ENCODE results near the gene ZIM2. TPM values are rescaled to one million over a fixed set of nuclear protein-coding genes. Genes with fewer than 3 reads are reported as not detected.

ZIM2 gene
- total RNA-seq, 1 experiment from 2014 or later, result not detected

GRCh38 chr19:56827708-56828107 is 12.8 kb downstream of the ZIM2 start:
- no peaks in the 10 kb centered on the region for H3K36me3 ChIP-seq
- no peaks in the 10 kb centered on the region for H3K27me3 ChIP-seq
- H3K4me3 ChIP-seq, result no peak overlapping the region
- DNase-seq, result no peak
- H3K9me3 ChIP-seq, result 0 out of 2 replicates have a peak, but pooled peaks cover 5% of the 10 kb centered on the region

DNA sequence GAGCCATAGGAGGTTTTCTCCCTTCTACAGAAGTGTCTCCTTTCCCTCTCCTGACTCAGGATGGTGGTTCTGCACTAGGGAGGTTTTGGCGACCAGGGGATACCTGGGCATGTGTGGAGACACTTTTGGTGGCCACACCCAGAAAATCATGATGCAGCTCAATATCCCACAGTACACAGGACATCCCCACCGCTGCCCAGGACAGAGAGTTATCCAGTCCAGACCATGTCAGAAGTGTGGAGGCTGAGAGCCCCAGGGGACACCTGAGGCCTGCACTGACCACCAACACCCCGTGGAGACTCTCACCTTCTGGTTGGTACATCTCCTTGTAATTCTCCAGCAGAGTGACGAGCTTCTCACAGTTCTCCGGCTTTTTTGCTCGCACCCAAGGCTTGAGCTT is 16.6 kb downstream of the ZIM2 start:
- no peak for DNase-seq
- no peak overlapping the region for H3K4me3 ChIP-seq
- no peaks in the 10 kb centered on the region for H3K27me3 ChIP-seq
- no peaks in the 10 kb centered on the region for H3K36me3 ChIP-seq
- H3K9me3 ChIP-seq, result peaks cover 7% of the 10 kb centered on the region; the same call in 1 of the 2 replicates

DNA sequence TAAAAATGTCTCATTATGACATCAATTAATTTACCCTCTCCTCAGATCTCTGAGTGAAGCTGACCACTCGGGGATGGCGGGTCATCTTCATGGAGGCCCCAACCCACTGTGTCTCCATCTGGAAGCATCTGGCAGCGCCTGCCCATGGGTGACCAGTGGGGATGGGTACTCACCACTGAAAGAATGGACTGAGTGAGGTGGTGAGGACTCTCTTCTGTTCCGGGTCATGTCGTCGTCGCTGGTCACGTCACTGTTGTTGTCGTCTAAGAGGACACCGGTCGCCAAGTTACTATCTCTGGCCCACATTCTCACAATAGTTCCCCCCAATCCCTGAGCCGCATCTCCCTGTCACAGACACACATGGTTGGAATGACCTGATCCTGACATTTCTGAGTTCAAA is 17.1 kb downstream of the ZIM2 start:
- Histone ChIP-seq H3K27me3 (no peaks in the 10 kb centered on the region), H3K9me3 (peaks cover 5% of the 10 kb centered on the region; the same call in 1 of the 2 replicates), H3K36me3 (no peaks in the 10 kb centered on the region), H3K4me3 (no peak overlapping the region)
- DNase-seq, result no peak

GRCh38 chr19:56822755-56823154 is 17.8 kb downstream of the ZIM2 start:
- H3K4me3 ChIP-seq, result no peak overlapping the region
- no peak for DNase-seq

DNA sequence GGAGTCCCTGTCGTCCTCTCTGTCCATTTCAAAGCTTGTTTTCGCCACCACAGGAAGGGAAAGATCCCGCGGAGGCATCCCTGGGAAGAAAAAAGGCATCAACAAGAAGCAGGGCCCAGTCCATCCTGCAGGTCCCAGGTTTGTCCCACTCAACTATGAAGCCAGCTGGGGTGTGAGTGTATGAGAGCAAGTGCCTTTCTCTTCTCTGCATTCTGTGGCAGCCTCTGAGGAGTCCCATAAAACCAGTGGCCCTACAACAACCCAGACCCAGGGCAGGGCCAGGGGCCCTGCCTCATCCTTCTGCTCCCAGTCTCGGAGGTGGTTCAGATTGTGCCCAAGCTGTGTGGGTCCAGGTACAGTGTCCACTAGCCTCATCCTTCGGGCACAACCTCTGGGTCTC is 18.9 kb downstream of the ZIM2 start:
- H3K36me3 ChIP-seq, result no peaks in the 10 kb centered on the region
- H3K9me3 ChIP-seq, result peaks cover 5% of the 10 kb centered on the region; the same call in 1 of the 2 replicates
- H3K27me3 ChIP-seq, result no peaks in the 10 kb centered on the region

More at GRCh38 chr19:56822755-56823154, 17.8 kb downstream of the ZIM2 start:
- peaks cover 5% of the 10 kb centered on the region; the same call in 1 of the 2 replicates for H3K9me3 ChIP-seq
- H3K36me3 ChIP-seq, result no peaks in the 10 kb centered on the region
- H3K27me3 ChIP-seq, result no peaks in the 10 kb centered on the region

GRCh38 chr19:56821209-56821608 is 19.3 kb downstream of the ZIM2 start:
- H3K27me3 ChIP-seq, result no peaks in the 10 kb centered on the region
- no peak overlapping the region for H3K4me3 ChIP-seq
- DNase-seq, result no peak
- no peaks in the 10 kb centered on the region for H3K36me3 ChIP-seq
- peaks cover 2% of the 10 kb centered on the region; the same call in 1 of the 2 replicates for H3K9me3 ChIP-seq

More for the DNA sequence above, 18.9 kb downstream of the ZIM2 start:
- no peak overlapping the region for H3K4me3 ChIP-seq
- DNase-seq, result no peak

GRCh38 chr19:56819166-56819565 is 21.4 kb downstream of the ZIM2 start:
- Histone ChIP-seq H3K4me3 (no peak overlapping the region), H3K27me3 (no peaks in the 10 kb centered on the region), H3K9me3 (peaks cover 2% of the 10 kb centered on the region; the same call in 1 of the 2 replicates), H3K36me3 (no peaks in the 10 kb centered on the region)
- no peak for DNase-seq

- DNase-seq, result no peak
- no peak overlapping the region for H3K4me3 ChIP-seq
- no peaks in the 10 kb centered on the region for H3K9me3 ChIP-seq
- H3K27me3 ChIP-seq, result no peaks in the 10 kb centered on the region
- no peaks in the 10 kb centered on the region for H3K36me3 ChIP-seq
Observed at GRCh38 chr19:56814656-56815055, 25.9 kb downstream of the ZIM2 start.

DNA sequence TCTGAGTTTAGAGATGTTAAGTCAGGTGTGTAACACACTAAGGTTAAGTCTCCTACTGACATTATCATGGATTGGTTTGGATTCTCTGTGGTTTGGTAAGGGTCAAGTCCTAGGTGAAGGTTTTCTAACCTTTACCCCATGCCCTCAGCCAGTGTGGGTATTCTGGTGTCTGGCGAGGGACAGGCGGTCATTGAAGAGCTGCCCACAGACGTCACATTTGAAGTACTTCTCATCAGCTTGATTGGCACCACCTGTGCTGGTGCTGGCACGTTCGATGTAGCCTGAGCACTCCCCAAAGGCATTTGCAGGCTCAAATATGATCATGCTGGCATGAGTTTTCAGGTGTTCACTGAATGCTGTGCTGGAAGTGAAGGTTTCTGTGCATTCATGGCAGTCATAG is 27.0 kb downstream of the ZIM2 start:
- H3K9me3 ChIP-seq, result no peaks in the 10 kb centered on the region
- no peak for DNase-seq
- no peaks in the 10 kb centered on the region for H3K27me3 ChIP-seq
- H3K4me3 ChIP-seq, result no peak overlapping the region
- H3K36me3 ChIP-seq, result no peaks in the 10 kb centered on the region

- no peak overlapping the region for H3K4me3 ChIP-seq
- H3K27me3 ChIP-seq, result no peaks in the 10 kb centered on the region
- no peak for DNase-seq
- H3K9me3 ChIP-seq, result no peaks in the 10 kb centered on the region
- no peaks in the 10 kb centered on the region for H3K36me3 ChIP-seq
Observed at GRCh38 chr19:56811480-56811879, 29.0 kb downstream of the ZIM2 start.

DNA sequence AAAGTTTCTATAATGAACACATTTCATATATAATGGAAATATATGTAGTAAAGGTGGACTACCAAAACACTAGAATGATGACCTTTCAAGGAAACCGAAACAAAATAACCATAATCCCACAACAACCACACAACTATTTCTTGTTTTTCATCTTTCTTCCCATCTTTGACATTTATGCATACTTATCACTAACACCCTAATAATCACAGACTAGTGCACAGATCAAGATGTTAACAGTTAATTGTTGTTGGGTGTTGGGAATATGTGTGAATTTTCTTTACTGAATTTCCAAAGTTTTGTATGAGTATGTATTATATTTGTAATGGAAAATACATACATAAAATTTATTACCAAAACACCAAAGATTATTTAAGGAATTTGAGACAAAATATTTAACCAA is 30.3 kb downstream of the ZIM2 start:
- no peak overlapping the region for H3K4me3 ChIP-seq
- no peak for DNase-seq
- no peaks in the 10 kb centered on the region for H3K27me3 ChIP-seq
- no peaks in the 10 kb centered on the region for H3K36me3 ChIP-seq
- 0 out of 2 replicates have a peak, but pooled peaks cover 6% of the 10 kb centered on the region for H3K9me3 ChIP-seq

- Histone ChIP-seq H3K9me3 (0 out of 2 replicates have a peak, but pooled peaks cover 6% of the 10 kb centered on the region), H3K36me3 (no peaks in the 10 kb centered on the region), H3K27me3 (no peaks in the 10 kb centered on the region), H3K4me3 (no peak overlapping the region)
- no peak for DNase-seq
Observed at GRCh38 chr19:56808717-56809392, 31.7 kb downstream of the ZIM2 start.

DNA sequence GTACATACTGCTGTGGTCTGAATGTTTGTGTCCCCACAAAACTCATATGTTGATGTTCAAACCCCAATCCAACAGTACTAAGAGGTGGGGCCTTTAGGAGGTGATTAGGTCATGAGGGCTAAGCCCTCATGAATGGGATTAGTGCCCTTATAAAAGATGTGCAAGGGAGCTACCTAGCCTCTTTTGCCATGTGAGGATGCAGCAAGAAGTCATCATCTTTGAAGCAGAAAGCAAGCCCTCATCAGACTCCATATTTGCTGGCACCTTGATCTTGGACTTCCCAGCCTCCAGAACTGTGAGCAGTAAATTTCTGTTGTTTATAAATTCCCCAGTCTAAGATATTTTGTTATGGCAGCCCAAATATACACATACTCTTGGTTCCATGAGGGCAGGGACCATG is 33.9 kb downstream of the ZIM2 start:
- H3K36me3 ChIP-seq, result no peaks in the 10 kb centered on the region
- 0 out of 2 replicates have a peak, but pooled peaks cover 6% of the 10 kb centered on the region for H3K9me3 ChIP-seq
- no peak overlapping the region for H3K4me3 ChIP-seq
- DNase-seq, result no peak
- no peaks in the 10 kb centered on the region for H3K27me3 ChIP-seq

DNA sequence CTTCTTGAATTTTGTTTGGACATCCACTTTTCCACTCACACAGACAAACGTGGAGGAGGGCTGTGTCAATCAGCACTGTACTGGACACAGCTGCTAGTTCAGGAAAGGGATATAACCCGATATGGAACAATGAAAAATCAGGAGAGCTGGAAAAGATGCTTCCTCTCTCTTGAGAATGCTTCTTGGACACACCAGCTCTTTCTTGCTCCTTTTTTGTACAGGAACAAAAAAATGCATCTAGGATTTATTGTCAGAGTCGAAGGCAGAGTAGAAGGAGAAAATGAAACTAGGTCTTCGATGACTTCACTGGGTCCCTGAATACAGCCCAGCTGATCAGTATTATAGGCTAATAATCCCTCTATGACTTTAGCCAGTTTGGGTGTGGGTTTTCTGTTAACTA is 62.2 kb downstream of the ZIM2 start:
- Histone ChIP-seq H3K27me3 (no peaks in the 10 kb centered on the region), H3K9me3 (no peaks in the 10 kb centered on the region), H3K36me3 (no peaks in the 10 kb centered on the region), H3K4me3 (no peak overlapping the region)
- DNase-seq, result no peak

GRCh38 chr19:56769650-56770049 is 70.9 kb downstream of the ZIM2 start:
- peaks cover 4% of the 10 kb centered on the region; the same call in 1 of the 2 replicates for H3K9me3 ChIP-seq
- no peak overlapping the region for H3K4me3 ChIP-seq
- DNase-seq, result no peak
- no peaks in the 10 kb centered on the region for H3K36me3 ChIP-seq
- no peaks in the 10 kb centered on the region for H3K27me3 ChIP-seq

- no peak for DNase-seq
- H3K27me3 ChIP-seq, result no peaks in the 10 kb centered on the region
- H3K36me3 ChIP-seq, result no peaks in the 10 kb centered on the region
- H3K9me3 ChIP-seq, result peaks cover 8% of the 10 kb centered on the region
- no peak overlapping the region for H3K4me3 ChIP-seq
Observed at GRCh38 chr19:56765137-56765536, 75.4 kb downstream of the ZIM2 start.

DNA sequence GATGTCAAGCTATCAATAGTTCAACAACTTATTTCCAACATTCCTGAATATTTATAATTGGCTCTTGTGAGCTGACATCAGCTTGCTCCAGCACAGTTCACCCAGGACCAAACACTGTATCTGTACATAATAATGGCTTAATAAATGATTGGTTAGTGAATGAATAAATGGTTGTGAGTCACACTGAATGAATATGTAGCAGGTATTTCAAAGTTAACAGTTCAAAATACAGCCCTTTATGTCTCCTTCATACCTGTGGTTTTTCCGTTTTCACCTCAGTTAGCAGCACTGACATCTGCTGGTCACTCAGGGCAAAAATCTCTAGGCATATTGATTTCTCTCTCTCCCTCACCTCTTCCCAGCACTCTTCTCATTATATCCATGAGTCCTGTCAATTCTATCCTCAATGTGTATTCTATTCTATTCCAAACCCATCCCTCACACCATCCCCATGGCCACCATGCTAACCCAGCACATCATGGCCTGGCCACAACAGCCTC is 76.3 kb downstream of the ZIM2 start:
- Histone ChIP-seq H3K9me3 (peaks cover 8% of the 10 kb centered on the region), H3K27me3 (no peaks in the 10 kb centered on the region), H3K36me3 (no peaks in the 10 kb centered on the region), H3K4me3 (no peak overlapping the region)
- DNase-seq, result no peak

DNA sequence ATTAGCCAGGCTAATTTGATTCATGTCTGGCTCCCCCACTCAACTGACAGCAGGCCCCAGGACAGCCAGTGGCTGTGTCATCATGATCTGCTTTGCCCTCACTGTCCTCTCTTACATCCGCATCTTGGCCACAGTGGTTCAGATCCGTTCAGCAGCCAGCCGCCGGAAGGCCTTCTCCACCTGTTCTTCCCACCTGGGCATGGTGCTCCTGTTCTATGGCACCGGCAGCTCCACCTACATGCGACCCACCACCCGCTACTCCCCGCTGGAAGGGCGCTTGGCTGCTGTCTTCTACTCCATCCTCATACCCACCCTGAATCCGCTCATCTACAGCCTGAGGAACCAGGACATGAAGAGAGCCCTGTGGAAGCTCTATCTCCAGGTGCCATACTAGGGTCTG is 79.7 kb downstream of the ZIM2 start:
- no peak for DNase-seq
- Histone ChIP-seq H3K4me3 (no peak overlapping the region), H3K9me3 (peaks cover 8% of the 10 kb centered on the region), H3K27me3 (no peaks in the 10 kb centered on the region), H3K36me3 (no peaks in the 10 kb centered on the region)
